DOHH2 (cell line): ENCODE measurements around the gene ALG1L2.
"Not testable (repeated sequence)": the region's sequence is repeated elsewhere in the genome, so short reads cannot be mapped to it uniquely, and the experiment has no call there.

Source experiments
- CTCF ChIP-seq: fragments of 200-600 bp; sonication (generic); IDR thresholded peaks from one replicate; pipeline ENCODE4 v1.5.1; 2014; ENCODE audit warnings: antibody characterized with exemption, mild to moderate bottlenecking, low read depth, low read length; ENCODE audit not compliant: poor library complexity, severe bottlenecking
- EZH2phosphoT487 ChIP-seq: fragments of 200-600 bp; sonication (generic); IDR thresholded peaks from 2 replicates; pipeline ENCODE4 v1.6.1; 2017; ENCODE audit warnings: borderline replicate concordance, mild to moderate bottlenecking, antibody characterized with exemption, low read length, moderate library complexity, mixed read lengths

GRCh38 chr3:130120291-130120690 is 38.7 kb downstream of the ALG1L2 start:
- TF ChIP-seq CTCF, EZH2phosphoT487: not testable (repeated sequence)
